GM21390 (cell line): Measurements from ENCODE around the gene IGSF8.
"Not testable (repeated sequence)": the region's sequence is repeated elsewhere in the genome, so short reads cannot be mapped to it uniquely, and the experiment has no call there.

Experiments used
- ATAC-seq: cut with Tn5 transposase; IDR thresholded peaks from one replicate; pipeline ENCODE4 v1.9.1; 2021; ENCODE audit not compliant: unreplicated experiment

Gene IGSF8

DNA sequence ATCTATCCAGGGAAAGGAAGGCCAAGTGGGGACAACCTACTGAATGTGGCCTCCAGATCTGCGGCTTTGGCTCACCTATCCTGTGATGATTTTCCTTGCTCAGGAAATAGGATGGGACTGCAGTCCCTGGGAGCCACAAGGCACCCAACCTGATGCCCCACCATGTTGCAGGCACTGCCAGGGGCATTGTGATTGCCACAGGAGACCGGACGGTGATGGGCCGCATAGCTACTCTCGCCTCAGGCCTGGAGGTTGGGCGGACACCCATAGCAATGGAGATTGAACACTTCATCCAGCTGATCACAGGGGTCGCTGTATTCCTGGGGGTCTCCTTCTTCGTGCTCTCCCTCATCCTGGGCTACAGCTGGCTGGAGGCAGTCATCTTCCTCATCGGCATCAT is 29.0 kb upstream of the IGSF8 start:
- no peak for ATAC-seq

- ATAC-seq, result not testable (repeated sequence)
These were observed 27.9 kb upstream of the IGSF8 start for GRCh38 chr1:160126342-160126741.

DNA sequence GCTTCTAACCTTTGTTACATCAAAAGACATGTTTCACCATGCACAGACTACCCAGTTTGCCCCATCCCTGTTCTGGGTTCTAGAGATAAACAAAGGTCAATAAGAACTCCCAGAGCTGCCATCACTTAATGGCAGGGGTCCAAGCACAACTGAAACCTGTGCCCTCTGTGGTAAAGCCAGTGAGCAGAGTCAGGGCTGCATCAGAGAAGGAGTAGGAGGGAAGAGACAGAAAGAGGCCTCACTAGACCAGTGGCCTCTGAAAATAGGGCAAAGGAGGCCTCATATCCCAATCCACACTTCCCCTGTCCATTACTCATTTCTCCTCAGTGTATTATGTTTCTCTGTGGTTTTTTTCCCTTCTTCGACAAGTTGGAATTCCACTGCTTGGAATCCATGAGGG is 27.3 kb upstream of the IGSF8 start:
- ATAC-seq, result no peak

DNA sequence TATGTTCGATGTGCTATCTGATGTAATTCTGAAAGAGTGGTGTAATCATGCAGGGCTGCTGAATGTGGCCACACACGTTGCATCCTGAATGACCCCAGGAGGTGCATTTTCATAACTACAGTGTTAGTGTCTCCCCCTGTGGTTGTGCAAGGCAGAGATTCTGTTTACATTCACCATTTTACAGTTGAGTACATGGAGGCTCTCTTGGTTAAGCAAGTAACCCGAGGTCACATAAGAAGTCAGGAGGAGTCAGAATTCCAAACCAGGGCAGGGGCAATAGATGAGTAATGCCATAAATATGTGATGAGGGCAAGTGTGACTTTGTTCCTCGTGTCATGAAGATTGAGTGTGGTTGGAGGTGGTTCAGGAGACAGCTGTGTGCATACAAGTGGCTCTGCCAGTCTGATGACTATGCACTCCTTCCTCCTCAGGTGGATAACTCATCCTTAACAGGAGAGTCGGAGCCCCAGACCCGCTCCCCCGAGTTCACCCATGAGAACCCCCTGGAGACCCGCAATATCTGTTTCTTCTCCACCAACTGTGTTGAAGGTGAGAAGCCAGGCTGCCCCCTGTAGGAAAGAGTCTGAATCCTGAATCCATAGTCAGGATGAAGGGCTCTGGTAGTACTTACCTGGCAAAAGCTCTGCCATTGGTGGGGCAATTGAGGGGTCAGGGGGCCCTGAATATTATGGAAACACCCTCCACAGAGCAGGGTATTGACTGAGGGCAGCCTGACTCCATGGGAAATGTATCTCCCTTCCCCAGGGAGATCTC is 26.5 kb upstream of the IGSF8 start:
- ATAC-seq, result no peak

- no peak for ATAC-seq
These were observed 25.3 kb upstream of the IGSF8 start for GRCh38 chr1:160123726-160124125.

- no peak for ATAC-seq
These were observed 24.6 kb upstream of the IGSF8 start for GRCh38 chr1:160122978-160123495.

DNA sequence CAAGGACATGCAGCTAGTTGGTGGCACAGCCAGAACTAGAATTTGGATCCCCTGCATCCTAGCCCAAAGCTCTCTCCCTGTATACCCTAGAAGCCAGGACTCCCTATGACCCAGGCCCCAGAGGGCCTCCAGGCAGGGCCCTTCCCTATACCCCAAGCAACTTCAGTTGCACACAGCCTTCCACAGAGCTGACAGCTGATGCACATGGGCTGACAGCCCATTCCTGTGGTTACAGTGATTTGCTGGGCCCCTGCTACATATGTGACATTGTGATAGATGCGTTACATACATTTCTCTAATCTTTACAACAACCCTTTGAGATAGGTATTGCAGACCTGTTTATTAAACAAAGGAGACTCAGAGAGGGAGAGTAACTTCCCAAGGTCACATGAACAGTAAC is 23.0 kb upstream of the IGSF8 start:
- no peak for ATAC-seq

- ATAC-seq, result no peak
These were observed 22.4 kb upstream of the IGSF8 start for GRCh38 chr1:160120797-160121196.

DNA sequence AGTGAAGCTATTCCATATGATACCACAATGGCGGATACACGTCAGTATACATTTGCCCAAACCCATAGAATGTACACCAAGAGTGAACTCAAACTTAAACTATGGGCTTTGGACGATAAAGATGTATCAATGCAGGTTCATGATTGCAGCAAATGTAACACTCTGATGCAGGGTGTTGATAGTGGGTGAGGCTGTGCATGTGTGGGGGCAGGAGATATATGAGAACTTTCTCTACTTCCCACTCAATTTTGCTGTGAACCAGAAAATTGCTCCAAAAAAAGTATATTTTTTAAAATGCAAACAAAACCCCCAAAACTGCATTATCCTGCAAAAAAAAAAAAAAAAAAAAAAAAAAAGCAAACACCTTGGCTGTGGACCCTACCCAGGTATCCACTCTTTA is 20.5 kb upstream of the IGSF8 start:
- no peak for ATAC-seq

- no peak for ATAC-seq
These were observed 19.3 kb upstream of the IGSF8 start for GRCh38 chr1:160117709-160118183.

DNA sequence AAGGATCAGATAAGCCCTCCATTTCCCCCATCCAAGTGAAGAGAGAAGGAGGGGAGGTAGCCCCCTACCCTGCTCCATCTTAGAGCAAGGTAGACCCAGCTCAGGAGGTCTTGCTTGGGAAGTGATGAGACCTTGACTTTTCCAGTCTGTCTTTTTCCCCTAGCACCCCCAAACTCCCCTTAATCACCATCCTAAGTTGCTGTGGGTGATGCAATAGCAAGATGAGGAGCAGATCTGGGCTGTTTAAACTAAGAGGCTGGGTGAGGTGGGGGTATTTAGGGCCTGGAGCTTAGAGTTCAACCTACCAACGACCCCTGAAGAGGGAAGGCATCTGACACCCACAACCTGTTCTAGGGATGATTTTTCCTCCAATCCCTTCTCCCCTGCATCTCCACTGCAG is 18.9 kb upstream of the IGSF8 start:
- ATAC-seq, result no peak

DNA sequence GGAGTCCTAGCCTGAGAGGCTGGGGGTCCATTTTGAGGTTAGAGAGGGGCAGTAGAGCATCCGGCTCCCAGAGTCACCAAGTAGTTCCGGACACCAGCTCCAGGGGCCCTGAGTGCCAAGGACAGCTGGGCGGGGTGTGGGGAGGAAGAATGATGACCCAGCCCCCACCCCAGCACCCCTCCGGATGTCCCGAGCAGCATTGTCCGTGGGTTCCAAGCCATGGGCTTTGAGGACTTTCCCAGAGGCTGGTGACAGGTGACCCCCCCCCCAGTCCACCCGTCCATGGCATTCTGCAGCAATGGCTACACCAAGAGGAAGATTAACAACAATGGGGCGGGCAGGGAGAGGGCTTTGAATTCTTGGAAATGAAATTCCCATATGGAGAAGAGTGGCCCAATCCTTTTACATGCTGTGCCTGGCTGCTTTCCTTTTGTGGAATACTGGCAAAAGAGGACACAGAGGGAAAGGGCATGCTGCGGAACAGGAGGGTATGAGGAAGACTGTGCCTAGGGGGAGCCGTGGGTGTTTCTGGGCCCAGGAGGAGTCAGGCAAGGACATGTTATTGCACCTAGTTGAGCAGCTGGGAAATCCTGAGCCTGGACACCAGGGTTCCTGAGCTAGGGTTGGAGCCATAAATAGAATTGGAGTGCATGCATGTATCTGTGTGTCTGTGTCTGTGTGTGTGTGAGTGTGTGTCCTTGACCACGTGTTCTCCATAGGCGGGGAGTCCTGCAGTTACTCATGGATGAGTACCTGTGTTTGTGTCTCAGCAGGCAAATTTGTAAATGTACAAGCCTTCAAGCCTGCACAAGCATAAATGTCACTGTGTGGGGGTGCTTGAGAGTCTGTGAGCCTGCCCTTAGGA is 18.1 kb upstream of the IGSF8 start:
- ATAC-seq, result no peak

DNA sequence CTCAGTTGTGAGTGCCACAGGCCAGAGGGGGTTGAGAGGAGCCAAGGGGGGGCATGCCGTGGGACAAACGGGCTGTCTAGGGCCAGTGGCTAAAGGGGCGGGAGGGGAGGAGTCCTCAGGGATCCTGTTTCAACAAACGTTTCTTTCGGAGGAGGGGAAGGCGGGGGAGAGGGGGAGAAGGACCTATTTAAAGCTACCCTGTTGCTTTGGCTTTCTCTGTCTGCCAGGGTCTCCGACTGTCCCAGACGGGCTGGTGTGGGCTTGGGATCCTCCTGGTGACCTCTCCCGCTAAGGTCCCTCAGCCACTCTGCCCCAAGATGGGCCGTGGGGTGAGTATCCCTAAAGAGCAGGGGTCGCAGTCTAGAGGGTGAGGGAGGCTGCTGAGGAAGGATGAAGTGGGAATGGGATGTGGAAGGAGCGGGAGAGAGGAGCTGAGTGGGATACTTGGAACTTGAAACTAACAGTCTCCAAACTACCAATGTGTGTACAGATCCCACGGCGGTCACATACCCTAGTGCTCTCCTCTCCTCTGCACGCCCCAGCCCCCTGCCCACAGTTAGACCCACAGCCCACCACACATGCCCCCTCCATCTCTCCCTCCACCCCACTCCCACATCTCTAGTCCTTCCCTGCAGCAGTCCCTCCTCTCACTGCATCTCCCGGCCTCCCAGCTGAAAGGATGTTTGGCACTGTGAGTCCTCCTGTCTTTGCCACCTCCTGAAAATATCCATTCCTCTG is 17.3 kb upstream of the IGSF8 start, which contains the start of gene ATP1A2:
TSS of gene ATP1A2 (plus strand) at position 215 of the 738 bp plus-strand sequence. CDS start at position 318, 103 bp downstream.
- no peak for ATAC-seq

- no peak for ATAC-seq
These were observed 15.7 kb upstream of the IGSF8 start for GRCh38 chr1:160114085-160114484.

DNA sequence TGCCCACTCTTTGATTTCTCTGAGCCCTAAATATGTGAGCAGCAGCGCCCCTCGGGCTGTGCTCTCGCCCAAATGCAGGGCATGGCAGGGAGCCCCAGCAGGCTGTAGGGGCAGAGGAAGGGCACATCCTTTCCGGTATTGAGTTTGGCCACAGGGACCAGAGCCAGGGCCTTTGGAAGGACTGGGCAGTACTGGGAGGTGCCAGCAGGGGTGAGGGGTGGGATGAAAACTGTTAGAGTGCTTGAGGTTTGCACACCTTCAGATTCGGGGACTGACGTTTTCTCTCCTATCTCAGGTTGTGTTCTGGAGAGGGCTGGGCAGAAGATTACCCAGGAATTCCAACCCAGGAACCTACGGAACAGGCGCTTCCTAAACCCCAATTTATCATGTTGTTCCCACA is 15.0 kb upstream of the IGSF8 start:
- ATAC-seq, result no peak

DNA sequence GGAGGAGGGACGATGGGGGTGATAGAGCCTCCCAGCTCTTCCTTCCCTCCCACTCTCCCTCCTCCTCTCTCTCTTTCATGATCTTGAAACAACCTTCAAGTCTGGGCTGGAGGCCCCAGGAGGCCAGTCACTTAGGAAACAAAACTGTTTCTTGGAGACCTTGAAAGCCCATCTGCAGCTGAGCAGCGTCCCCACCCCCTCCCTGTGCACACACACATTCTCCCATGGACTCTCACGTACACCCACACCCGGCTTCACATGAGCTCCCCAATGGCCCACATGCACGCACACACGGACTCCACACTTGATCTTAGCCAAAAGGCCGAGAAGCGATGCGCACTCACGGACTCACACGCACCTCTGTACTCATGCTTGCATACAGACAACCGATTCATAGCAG is 13.9 kb upstream of the IGSF8 start:
- no peak for ATAC-seq

DNA sequence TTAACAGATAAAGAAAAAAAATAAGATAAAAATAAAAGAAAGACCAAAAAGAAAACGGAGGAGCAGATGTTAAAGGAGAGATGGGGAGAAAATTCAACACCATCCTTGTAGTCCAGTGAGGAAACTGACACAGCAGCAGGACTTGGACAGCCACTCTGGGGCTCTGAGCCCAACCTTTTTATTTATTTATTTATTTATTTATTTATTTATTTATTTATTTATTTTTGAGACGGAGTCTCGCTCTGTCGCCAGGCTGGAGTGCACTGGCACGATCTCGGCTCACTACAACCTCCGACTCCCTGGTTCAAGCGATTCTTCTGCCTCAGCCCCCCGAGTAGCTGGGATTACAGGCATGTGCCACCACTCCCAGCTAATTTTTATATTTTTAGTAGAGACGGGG is 13.0 kb upstream of the IGSF8 start:
- not testable (repeated sequence) for ATAC-seq

- ATAC-seq, result no peak
These were observed 11.3 kb upstream of the IGSF8 start for GRCh38 chr1:160109686-160110085.

- no peak for ATAC-seq
These were observed 10.7 kb upstream of the IGSF8 start for GRCh38 chr1:160108888-160109662.

GRCh38 chr1:160107512-160107911 is 9.1 kb upstream of the IGSF8 start:
- ATAC-seq, result no peak
